Trophoblast cell (in vitro differentiated cells and primary cell): ENCODE data around the gene IRF2BP1.
A peak's percentile ranks its signal among the peaks of the same experiment; 100 is the strongest.

Experiments used
- DNase-seq, 2 donors: peaks; one replicate each; pipeline ENCODE4 v3.0.0-alpha.2; 2016
- H2AFZ ChIP-seq: 2 replicates; pipeline ENCODE4 v1.6.1; 2013; ENCODE audit warnings: low read length, moderate library complexity, mild to moderate bottlenecking; ENCODE audit not compliant: insufficient read depth, poor library complexity
- H2AK5ac ChIP-seq: 2 replicates; pipeline ENCODE4 v1.6.1; 2013; ENCODE audit warnings: mild to moderate bottlenecking, low read length
- H2BK120ac ChIP-seq: 2 replicates; pipeline ENCODE4 v1.6.1; 2013; ENCODE audit warnings: low read length, mild to moderate bottlenecking, moderate library complexity; ENCODE audit not compliant: insufficient read depth, poor library complexity
- H2BK12ac ChIP-seq: 2 replicates; pipeline ENCODE4 v1.6.1; 2013; ENCODE audit warnings: mild to moderate bottlenecking, low read length, moderate library complexity
- H2BK5ac ChIP-seq: 2 replicates; pipeline ENCODE4 v1.6.1; 2013; ENCODE audit warnings: low read length, low read depth, moderate library complexity, mild to moderate bottlenecking; ENCODE audit not compliant: poor library complexity
- H3K14ac ChIP-seq: 2 replicates; pipeline ENCODE4 v1.6.1; 2013; ENCODE audit warnings: mild to moderate bottlenecking, low read length
- H3K18ac ChIP-seq: 2 replicates; pipeline ENCODE4 v1.6.1; 2013; ENCODE audit warnings: mild to moderate bottlenecking, low read length
- H3K23ac ChIP-seq: 2 replicates; pipeline ENCODE4 v1.6.1; 2013; ENCODE audit warnings: low read length
- H3K27ac ChIP-seq: 2 replicates; pipeline ENCODE4 v1.5.1; 2013; ENCODE audit warnings: low read depth, mild to moderate bottlenecking, inconsistent platforms, low read length, moderate library complexity
- H3K27me3 ChIP-seq: 2 replicates; pipeline ENCODE4 v1.6.1; 2013; ENCODE audit warnings: inconsistent platforms, mild to moderate bottlenecking, low read length, moderate library complexity; ENCODE audit not compliant: insufficient read depth
- H3K36me3 ChIP-seq, 2 experiments: 1 replicate in 1 of 2; 2 replicates in 1 of 2; pipeline ENCODE4 v1.6.1; 2013; ENCODE audit warnings: low read length in 2 of 2, mild to moderate bottlenecking in 2 of 2, moderate library complexity in 1 of 2; ENCODE audit not compliant: insufficient read depth in 2 of 2, control insufficient read depth in 1 of 2
- H3K4ac ChIP-seq: 2 replicates; pipeline ENCODE4 v1.6.1; 2013; ENCODE audit warnings: low read depth, mild to moderate bottlenecking, low read length, moderate library complexity
- H3K4me1 ChIP-seq, 2 experiments: 1 replicate in 1 of 2; 2 replicates in 1 of 2; pipeline ENCODE4 v1.6.1; 2013; ENCODE audit warnings: low read length in 2 of 2, mild to moderate bottlenecking in 2 of 2, moderate library complexity in 1 of 2; ENCODE audit not compliant: insufficient read depth in 2 of 2, control insufficient read depth in 1 of 2
- H3K4me2 ChIP-seq: 2 replicates; pipeline ENCODE4 v1.6.1; 2013; ENCODE audit warnings: inconsistent platforms, mild to moderate bottlenecking, low read length, moderate library complexity
- H3K4me3 ChIP-seq: 2 replicates; pipeline ENCODE4 v1.5.1; 2013; ENCODE audit warnings: mild to moderate bottlenecking, low read depth, low read length, inconsistent platforms
- H3K79me1 ChIP-seq: one replicate; pipeline ENCODE4 v1.6.1; 2013; ENCODE audit warnings: low read length
- H3K79me2 ChIP-seq: 2 replicates; pipeline ENCODE4 v1.6.1; 2013; ENCODE audit warnings: low read length, mild to moderate bottlenecking; ENCODE audit not compliant: control insufficient read depth, insufficient read depth, poor library complexity
- H3K9ac ChIP-seq: 2 replicates; pipeline ENCODE4 v1.6.1; 2013; ENCODE audit warnings: mild to moderate bottlenecking, low read length
- H3K9me3 ChIP-seq: 2 replicates; pipeline ENCODE4 v1.6.1; 2013; ENCODE audit warnings: low read depth, mild to moderate bottlenecking, control low read depth, inconsistent platforms, low read length; ENCODE audit not compliant: insufficient read depth
- H4K12ac ChIP-seq: 2 replicates; pipeline ENCODE4 v1.6.1; 2013; ENCODE audit warnings: low read depth, mild to moderate bottlenecking, low read length, moderate library complexity
- H4K8ac ChIP-seq: 2 replicates; pipeline ENCODE4 v1.6.1; 2013; ENCODE audit warnings: low read depth, mild to moderate bottlenecking, low read length, moderate library complexity
- H4K91ac ChIP-seq: one replicate; pipeline ENCODE4 v1.6.1; 2013; ENCODE audit warnings: low read depth, mild to moderate bottlenecking, low read length, moderate library complexity
- WGBS: extraction: QIAGEN DNeasy Blood & Tissue Kit; methylation state at CpG from one replicate; pipeline ENCODE4 v1.1.7; 2013; ENCODE audit warnings: missing lambda C conversion rate; ENCODE audit not compliant: insufficient read length, insufficient coverage; ENCODE audit errors: extremely low coverage; 5-methylcytosine and 5-hydroxymethylcytosine counted together

IRF2BP1 gene

GRCh38 chr19:45883881-45884681 lies 1.9 kb downstream of the IRF2BP1 start:
- no peak for DNase-seq
- peaks cover 21% of the 10 kb centered on the region for H3K79me1 ChIP-seq
- no peak overlapping the region for H4K12ac ChIP-seq
- no CpG with 5 or more reads among the region's 57 CpGs for WGBS
- H3K4me2 ChIP-seq, result peak overlapping the region; percentile 11
- no peak overlapping the region for H4K91ac ChIP-seq
- H2BK5ac ChIP-seq, result no peak overlapping the region
- no peak overlapping the region for H2BK12ac ChIP-seq
- peaks cover 10 to 12% of the 10 kb centered on the region in 2 experiments for H3K36me3 ChIP-seq
- peaks cover 15 to 21% of the 10 kb centered on the region in 2 experiments for H3K4me1 ChIP-seq
- peaks cover 3% of the 10 kb centered on the region for H3K79me2 ChIP-seq
- H2AK5ac ChIP-seq, result no peak overlapping the region
- H3K9ac ChIP-seq, result no peak overlapping the region
- H3K27ac ChIP-seq, result no peak overlapping the region
- H3K9me3 ChIP-seq, result peaks cover 5% of the 10 kb centered on the region
- H3K14ac ChIP-seq, result no peak overlapping the region
- H3K18ac ChIP-seq, result peak overlapping the region; percentile 39
- H3K23ac ChIP-seq, result no peak overlapping the region
- H3K4me3 ChIP-seq, result peak overlapping the region; percentile 54
- no peak overlapping the region for H4K8ac ChIP-seq
- H3K4ac ChIP-seq, result peak overlapping the region; percentile 44
- H2BK120ac ChIP-seq, result no peak overlapping the region
- H2AFZ ChIP-seq, result peak overlapping the region; percentile 35
- no peaks in the 10 kb centered on the region for H3K27me3 ChIP-seq

- Histone ChIP-seq H3K4me1 (peaks cover 15 to 21% of the 10 kb centered on the region in 2 experiments), H2AFZ (no peak overlapping the region), H3K9ac (no peak overlapping the region), H3K14ac (no peak overlapping the region), H3K9me3 (peaks cover 5% of the 10 kb centered on the region), H2BK5ac (no peak overlapping the region), H4K8ac (no peak overlapping the region), H3K27ac (no peak overlapping the region), H3K4me2 (peak overlapping the region; percentile 11), H2AK5ac (no peak overlapping the region), H3K23ac (no peak overlapping the region), H3K27me3 (no peaks in the 10 kb centered on the region), H3K36me3 (peaks cover 9 to 12% of the 10 kb centered on the region in 2 experiments), H3K18ac (no peak overlapping the region), H2BK120ac (no peak overlapping the region), H4K12ac (no peak overlapping the region), H4K91ac (no peak overlapping the region), H2BK12ac (no peak overlapping the region), H3K4me3 (no peak overlapping the region), H3K79me2 (peaks cover 3% of the 10 kb centered on the region), H3K79me1 (peaks cover 21% of the 10 kb centered on the region), H3K4ac (no peak overlapping the region)
- no peak for DNase-seq
- no CpG with 5 or more reads among the region's 5 CpGs for WGBS
Observed at GRCh38 chr19:45883586-45883880, 2.4 kb downstream of the IRF2BP1 start.

DNA sequence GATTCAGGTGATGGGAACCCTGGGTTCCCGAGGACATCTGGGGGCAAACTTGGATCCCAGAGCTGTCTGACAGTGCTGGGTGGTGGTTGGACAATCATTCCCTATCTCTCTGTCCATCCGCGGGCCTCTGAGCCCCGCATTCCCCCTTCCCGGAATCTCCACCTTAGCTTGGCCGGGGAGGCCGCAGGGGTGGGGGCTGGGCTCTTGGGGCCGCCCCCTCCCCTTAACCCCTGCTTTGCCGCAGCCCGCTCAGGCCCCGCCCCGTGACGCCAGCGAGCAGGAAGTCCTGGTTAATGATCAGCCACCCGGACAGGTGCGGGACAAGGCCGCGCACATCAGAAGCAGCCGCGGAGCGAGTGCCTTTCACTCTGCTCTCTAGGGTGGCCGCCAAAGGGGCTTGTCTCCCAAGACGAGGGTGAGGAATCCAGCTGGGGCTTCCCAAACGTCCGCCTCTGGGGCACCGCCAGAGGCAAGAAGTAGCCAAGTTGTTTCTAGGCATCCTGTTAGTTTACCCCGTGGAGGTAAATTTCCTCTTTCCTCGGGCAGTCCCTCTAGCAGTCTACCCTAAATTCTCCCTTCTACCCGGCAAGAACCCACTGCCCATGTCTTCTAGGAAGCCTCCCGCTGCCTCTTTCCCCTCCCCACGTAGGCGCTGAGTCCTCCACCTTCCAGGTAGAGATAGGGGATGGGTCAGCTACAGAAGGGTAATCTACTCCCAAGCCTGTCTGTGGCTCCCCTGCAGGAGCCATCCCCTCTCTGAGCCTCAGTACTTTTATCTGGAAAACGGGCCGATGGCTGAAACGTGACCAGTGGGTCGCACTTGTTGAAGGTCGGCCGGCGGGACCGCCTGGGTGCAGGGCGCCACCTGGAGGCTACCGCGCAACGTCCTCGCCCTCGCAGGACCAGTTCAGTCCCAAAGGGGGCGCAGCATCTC lies 3.0 kb downstream of the IRF2BP1 start:
- Histone ChIP-seq H3K4ac (peak overlapping the region; percentile 66), H2AFZ (peak overlapping the region; percentile 30), H3K4me1 (peaks cover 15 to 21% of the 10 kb centered on the region in 2 experiments), H3K9ac (peak overlapping the region; percentile 9), H2BK120ac (no peak overlapping the region), H3K23ac (no peak overlapping the region), H3K79me1 (peaks cover 21% of the 10 kb centered on the region), H2BK5ac (no peak overlapping the region), H3K18ac (peak overlapping the region; percentile 77), H3K4me2 (peak overlapping the region; percentile 75), H3K27me3 (no peaks in the 10 kb centered on the region), H3K27ac (peak overlapping the region; percentile 38), H4K91ac (peak overlapping the region; percentile 58), H3K4me3 (peak overlapping the region; percentile 50), H3K14ac (peak overlapping the region; percentile 36), H4K8ac (peak overlapping the region; percentile 84), H3K36me3 (peaks cover 9 to 12% of the 10 kb centered on the region in 2 experiments), H3K9me3 (peaks cover 5% of the 10 kb centered on the region), H2BK12ac (no peak overlapping the region), H2AK5ac (peak overlapping the region; percentile 57), H4K12ac (peak overlapping the region; percentile 19), H3K79me2 (peaks cover 3% of the 10 kb centered on the region)
- no CpG with 5 or more reads among the region's 47 CpGs for WGBS
- peak; percentile 86 to 94 for DNase-seq

GRCh38 chr19:45881909-45882528 lies 3.9 kb downstream of the IRF2BP1 start:
- Histone ChIP-seq H2BK12ac (peak overlapping the region; percentile 23), H2AK5ac (peak overlapping the region; percentile 57), H3K9me3 (peaks cover 5% of the 10 kb centered on the region), H3K4ac (peak overlapping the region; percentile 66), H4K8ac (peak overlapping the region; percentile 84), H3K23ac (no peak overlapping the region), H2BK120ac (peak overlapping the region; percentile 30), H3K4me3 (no peak overlapping the region), H3K4me1 (peaks cover 15 to 23% of the 10 kb centered on the region in 2 experiments), H4K12ac (peak overlapping the region; percentile 19), H3K27ac (no peak overlapping the region), H3K9ac (peak overlapping the region; percentile 59), H3K36me3 (peaks cover 9 to 12% of the 10 kb centered on the region in 2 experiments), H4K91ac (peak overlapping the region; percentile 58), H2BK5ac (no peak overlapping the region), H3K79me2 (peaks cover 3% of the 10 kb centered on the region), H3K18ac (peak overlapping the region; percentile 77), H3K79me1 (peaks cover 19% of the 10 kb centered on the region), H3K14ac (peak overlapping the region; percentile 36), H2AFZ (peak overlapping the region; percentile 30), H3K4me2 (peak overlapping the region; percentile 75), H3K27me3 (no peaks in the 10 kb centered on the region)
- WGBS, result no CpG with 5 or more reads among the region's 4 CpGs
- DNase-seq, result no peak
